ENCODE data around the gene DMD.

DMD gene

DNA sequence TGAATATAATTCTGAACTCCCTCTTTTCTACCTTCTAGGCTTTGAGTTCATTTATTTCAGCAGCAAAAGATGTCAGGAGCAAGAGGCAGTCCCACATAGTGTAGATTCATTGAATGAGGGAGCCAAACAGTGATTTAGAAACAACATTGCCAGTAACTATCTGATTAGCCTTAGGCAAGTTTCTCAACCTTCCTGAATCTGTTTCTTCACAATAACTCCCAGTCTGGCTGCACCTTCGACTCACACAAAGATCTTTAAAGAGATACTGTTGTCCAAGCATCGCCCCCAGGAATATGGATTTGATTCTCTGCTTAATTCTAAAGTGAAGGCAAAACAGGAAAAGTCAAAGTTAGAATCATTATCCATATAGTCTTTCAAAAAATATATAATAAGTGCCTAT is 1026.2 kb downstream of the DMD start:
- DNase-seq, result no peak

DNA sequence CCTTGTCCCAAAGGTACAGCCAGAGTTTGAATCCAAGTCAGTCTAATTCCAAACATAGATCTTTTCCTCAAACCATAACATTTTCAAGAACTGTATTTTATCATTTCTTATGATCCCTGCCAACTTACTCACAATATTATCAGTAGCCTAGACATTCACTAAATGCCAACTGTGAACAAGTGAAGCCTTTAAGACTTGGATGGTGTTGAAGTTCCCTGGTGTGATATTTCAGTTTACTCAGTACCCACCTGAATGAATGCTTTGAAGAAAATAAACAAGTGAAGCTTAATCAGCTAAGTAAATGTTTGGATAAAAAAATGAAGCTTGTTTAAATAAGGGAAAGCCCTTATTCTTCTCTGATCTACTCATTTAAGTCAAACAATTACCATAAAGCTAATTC is 1028.3 kb downstream of the DMD start:
- DNase-seq, result no peak

DNA sequence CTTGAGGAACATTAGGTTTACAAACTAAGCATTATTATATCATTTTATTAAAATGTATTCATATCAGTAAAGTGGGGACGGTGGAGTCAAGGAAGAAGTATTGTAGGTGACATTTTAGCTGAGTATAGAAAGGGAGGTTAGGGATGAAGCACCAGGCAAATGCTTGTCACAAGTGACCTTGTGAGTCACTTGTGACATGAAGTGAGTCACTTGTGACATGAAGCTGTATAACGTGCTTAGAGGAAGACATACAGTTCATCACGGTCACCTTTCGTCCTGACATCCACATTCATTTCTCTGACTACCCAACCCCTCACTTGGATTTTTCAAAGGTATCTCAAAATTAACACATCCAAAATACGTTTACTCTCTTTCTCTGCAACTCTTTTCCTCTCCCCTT is 1034.8 kb downstream of the DMD start:
- DNase-seq, result no peak

- no peak for DNase-seq
Observed at GRCh38 chrX:32170481-32170880, 1040.9 kb downstream of the DMD start.

GRCh38 chrX:32155044-32155638 is 1056.2 kb downstream of the DMD start:
- no peak for DNase-seq

GRCh38 chrX:32153585-32153984 is 1057.8 kb downstream of the DMD start:
- DNase-seq, result no peak

DNA sequence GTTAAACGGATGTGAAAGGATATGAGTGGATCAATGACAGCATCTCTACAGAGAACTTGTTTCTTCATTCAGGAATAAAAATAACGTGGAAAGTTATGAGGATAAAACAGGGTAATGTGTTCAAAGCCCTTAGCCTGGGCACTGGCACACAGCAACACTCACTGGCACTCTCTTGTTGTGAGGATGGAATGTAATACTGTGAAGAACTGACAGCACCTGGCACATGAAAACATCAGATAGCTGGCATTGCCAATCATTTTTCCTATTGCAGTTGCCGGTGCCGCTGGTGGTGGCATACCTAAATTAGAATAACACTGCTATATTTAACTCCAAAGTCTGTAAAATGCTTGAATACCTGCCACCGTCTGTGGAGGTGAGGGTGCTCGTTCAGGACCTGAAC is 1061.2 kb downstream of the DMD start:
- DNase-seq, result no peak

GRCh38 chrX:32141841-32142240 is 1069.5 kb downstream of the DMD start:
- no peak for DNase-seq

DNA sequence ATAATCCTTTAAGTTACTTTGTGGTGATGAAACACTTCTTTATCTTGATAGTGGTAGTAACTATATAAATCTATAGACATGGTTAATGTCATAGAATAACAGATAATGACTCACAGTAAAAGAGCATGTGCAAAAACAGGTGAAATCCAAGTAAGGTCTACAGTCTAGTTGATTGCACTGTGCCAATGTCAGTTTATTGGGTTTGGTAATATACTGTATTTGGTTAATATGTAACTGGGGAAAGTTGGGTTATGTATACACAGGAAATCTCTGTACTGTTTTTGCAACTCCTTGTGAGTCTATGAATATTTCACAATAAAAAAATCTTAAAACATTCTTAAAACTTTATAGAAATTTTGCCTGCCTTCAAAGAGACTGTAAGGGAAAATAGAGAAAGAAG is 1071.9 kb downstream of the DMD start:
- DNase-seq, result no peak

DNA sequence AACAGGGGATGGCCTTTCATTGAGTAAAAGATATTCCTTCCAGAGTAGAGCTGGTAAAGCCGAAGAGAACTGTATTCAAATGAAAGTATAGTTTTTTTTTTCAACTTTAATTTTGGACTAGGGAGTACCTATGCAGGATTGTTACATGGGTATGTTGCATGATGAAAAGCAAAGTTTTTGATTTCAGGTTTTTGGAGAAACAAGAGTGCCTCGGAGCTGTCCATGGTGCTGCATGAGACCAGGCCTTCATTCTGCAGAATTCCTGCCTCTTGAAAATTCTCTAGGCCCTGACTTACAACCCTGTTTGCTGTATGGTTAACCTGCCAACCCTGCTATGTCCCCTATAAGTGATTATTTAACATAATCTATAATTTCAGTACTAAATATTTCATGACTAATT is 1073.8 kb downstream of the DMD start:
- DNase-seq, result no peak

GRCh38 chrX:32126997-32127396 is 1084.4 kb downstream of the DMD start:
- DNase-seq, result no peak

DNA sequence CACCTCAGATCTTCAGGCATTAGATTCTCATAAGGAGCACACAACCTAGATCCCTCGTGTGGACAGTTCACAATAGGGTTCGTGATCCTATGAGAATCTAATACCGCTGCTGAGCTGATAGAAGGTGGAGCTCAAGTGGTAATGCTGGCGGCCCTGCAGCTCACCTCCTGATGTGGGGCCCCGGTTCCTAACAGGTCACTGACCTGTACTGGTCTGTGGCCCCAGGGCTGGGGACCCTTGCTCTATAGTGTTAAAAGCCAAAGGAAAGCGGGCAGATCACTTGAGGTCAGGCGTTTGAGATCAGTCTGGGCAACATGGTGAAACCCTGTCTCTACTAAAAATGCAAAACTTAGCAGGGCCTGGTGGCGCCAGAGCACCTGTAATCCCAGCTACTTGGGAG is 1092.5 kb downstream of the DMD start:
- DNase-seq, result no peak

DNA sequence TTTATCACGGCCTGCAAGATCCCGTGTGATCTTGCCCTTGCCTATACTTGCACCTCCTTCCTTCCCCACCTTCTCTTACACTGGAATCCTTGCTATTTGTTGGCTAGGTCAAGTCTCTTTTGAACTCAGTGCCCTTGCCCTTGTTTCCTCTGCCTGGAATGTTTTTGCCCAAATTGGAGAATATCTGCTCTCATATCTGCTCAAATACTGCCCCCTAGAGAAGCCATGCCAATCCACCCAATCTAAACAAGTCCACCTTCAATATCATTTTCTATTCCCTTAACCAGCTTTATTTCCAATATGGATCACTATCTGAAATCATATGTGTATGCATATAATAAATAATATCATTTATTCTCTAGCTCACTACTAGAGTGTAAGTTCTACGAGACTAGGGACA is 1095.3 kb downstream of the DMD start:
- DNase-seq, result peak; percentile 0

- no peak for DNase-seq
Observed at GRCh38 chrX:32087663-32088062, 1123.7 kb downstream of the DMD start.

DNA sequence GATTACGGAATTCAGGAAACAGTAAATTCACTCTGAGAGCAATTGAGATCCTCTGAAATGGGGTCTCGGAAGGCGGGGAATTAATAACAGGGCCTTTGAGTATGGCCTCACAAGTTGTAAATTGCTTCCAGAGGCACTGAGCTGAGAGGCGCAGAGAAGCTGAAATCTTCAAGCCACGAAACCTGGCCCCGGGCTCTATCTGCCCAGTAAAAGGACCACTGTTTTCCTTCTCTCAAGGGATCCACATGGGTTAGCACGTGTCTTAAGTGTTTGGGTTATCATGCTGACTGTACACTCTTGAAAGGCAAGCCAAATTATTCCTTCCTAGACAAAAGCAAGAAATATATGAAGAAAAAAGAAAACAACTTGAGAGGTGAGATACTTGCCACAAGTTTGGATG is 1126.6 kb downstream of the DMD start:
- DNase-seq, result no peak

GRCh38 chrX:32048285-32048684 is 1163.1 kb downstream of the DMD start:
- no peak for DNase-seq

GRCh38 chrX:32045149-32045548 is 1166.2 kb downstream of the DMD start:
- DNase-seq, result no peak

DNA sequence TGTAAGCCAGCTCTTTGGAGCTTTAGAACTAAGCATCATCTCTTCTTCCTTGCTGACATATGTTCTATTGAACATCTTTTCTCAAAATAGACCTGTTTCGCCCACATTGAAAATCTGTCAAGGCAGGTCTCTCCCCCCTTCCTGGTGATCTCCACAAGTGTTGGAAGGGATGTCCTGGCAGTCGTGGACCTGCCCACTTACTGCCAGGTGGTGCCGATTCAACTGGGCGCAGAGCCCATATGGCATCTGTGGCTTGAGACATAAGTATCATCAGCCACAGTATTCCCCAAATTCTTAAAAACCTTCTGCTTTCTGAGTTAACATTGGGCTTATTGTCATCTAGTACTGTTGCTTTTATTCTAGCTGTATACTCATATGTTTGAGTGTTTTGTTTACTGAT is 1170.2 kb downstream of the DMD start:
- DNase-seq, result no peak

- no peak for DNase-seq
Observed at GRCh38 chrX:32026772-32027171, 1184.6 kb downstream of the DMD start.

- no peak for DNase-seq
Observed at GRCh38 chrX:32024072-32024471, 1187.3 kb downstream of the DMD start.

GRCh38 chrX:32016195-32016594 is 1195.2 kb downstream of the DMD start:
- no peak for DNase-seq

DNA sequence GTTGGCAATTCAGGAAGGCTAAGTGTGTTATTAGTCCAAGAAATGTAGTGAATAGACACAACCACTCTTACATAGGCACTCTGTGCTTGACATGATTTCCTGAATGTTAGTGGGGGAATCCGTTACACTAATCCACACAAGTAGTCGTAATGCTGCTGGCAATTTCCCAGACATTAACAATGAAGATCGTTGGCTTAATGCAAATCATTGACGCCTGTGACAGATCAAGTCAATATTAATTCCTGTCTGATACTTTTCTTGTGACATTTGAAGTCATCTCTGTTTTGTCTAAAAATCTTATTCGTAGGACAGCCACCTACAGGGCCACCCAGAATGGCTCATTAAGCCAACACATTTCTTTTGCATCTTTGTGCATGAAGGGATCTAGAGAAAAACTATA is 1200.4 kb downstream of the DMD start:
- DNase-seq, result no peak

GRCh38 chrX:32010212-32010611 is 1201.1 kb downstream of the DMD start:
- no peak for DNase-seq

DNA sequence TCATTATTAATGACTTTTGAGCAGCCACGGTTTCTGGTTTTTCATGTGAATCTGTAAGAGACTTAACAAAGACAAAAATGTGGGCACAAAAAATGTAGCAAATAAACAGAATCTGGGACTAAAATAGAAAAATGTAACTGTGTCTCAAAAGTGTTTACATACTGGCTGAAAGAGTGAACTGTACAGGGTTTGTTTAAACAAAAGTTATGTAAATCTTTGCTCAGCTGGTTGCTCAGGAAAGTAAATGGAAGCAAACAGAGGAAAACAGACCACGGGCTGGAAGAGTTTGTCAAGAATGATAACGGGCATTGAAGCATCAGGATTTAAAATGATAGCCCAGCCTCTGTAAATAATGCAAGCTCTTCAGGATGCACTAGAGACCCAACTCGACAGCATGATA is 1217.7 kb downstream of the DMD start:
- DNase-seq, result no peak

GRCh38 chrX:31988975-31989374 is 1222.4 kb downstream of the DMD start:
- DNase-seq, result no peak

GRCh38 chrX:31981546-31982062 is 1229.7 kb downstream of the DMD start:
- no peak for DNase-seq
